ENCODE measurements around the gene STIP1.

DNA sequence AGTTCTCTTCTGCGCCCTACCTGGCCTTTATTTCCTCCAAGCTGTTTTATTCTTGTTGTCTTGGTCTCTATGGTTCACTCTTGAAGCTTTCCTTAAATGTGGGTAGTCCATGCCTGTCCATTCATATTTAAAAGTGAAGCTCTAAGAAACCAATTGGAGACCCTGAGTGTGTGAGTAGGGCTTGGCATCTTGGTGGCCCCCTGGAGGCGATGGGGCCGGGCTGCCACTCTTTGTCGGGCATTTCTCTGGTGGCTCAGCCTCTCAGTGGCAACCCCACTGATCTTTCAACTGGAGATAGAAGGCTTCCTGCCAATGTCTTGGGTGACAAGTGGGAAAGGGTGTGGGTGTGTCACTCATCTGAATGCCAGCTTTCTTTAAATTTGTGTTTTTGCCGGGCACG, 30.9 kb downstream of the STIP1 start:
- no peak for TF ChIP-seq CTCF (IDR thresholded peaks at IDR 0.05; ENCODE audit: low read length)
- no peak for TF ChIP-seq EZH2 (optimal IDR thresholded peaks at IDR 0.05; ENCODE audit: low read depth, low read length)

Measured in MM.1S (cell line).